Suprapubic skin (tissue), 4 donors: Measurements from ENCODE around the gene SPATA3. TPM values are rescaled to one million over a fixed set of nuclear protein-coding genes. Genes with fewer than 3 reads are reported as not detected.

ENCODE experiments used
- DNase-seq, 2 donors: peaks; one replicate each; pipeline ENCODE4 v3.0.0-alpha.2; 2019; ENCODE audit warnings: low spot score in 2 of 2
- H3K27ac ChIP-seq: fragments of 200-600 bp; sonication (generic); one replicate; pipeline ENCODE4 v1.5.1; 2019
- H3K27me3 ChIP-seq: fragments of 200-600 bp; sonication (generic); one replicate; pipeline ENCODE4 v1.5.1; 2019
- H3K36me3 ChIP-seq: fragments of 200-600 bp; sonication (generic); one replicate; pipeline ENCODE4 v1.5.1; 2019
- H3K4me1 ChIP-seq: fragments of 200-600 bp; sonication (generic); one replicate; pipeline ENCODE4 v1.5.1; 2019
- H3K4me3 ChIP-seq: fragments of 200-600 bp; sonication (generic); one replicate; pipeline ENCODE4 v1.5.1; 2019; ENCODE audit warnings: mild to moderate bottlenecking
- H3K9me3 ChIP-seq: fragments of 200-600 bp; sonication (generic); one replicate; pipeline ENCODE4 v1.5.1; 2019
- EP300 ChIP-seq: sonication (generic); formaldehyde crosslinking; IDR thresholded peaks from one replicate; pipeline ENCODE4 v1.6.1; 2017; ENCODE audit warnings: antibody characterized with exemption
- POLR2A ChIP-seq, 2 donors: fragments of 450-650 bp; IDR thresholded peaks; one replicate each; pipeline ENCODE4 v1.6.1; 2017; ENCODE audit warnings: antibody characterized with exemption in 2 of 2, mild to moderate bottlenecking in 2 of 2, moderate library complexity in 2 of 2
- POLR2AphosphoS5 ChIP-seq, 3 donors: sonication (generic); formaldehyde crosslinking; IDR thresholded peaks; one replicate each; pipeline ENCODE4 v1.6.1; 2017; ENCODE audit warnings: antibody characterized with exemption in 3 of 3
- WGBS: methylation state at CpG from one replicate; pipeline ENCODE4 v1.1.5; 2018; 5-methylcytosine and 5-hydroxymethylcytosine counted together
- total RNA-seq, 4 donors: library from RNA; depleted of rRNA; stranded (reverse); fragments of >200 nt; gene quantifications; one replicate each; pipeline ENCODE4 v1.1.0, GENCODE V29; 2016
- TF ChIP-seq, protein P1 (sequence below), 2 donors: fragments of 200-600 bp in 1 of 2; fragments of 450-650 bp in 1 of 2; sonication (generic) in 1 of 2; IDR thresholded peaks; one replicate each; pipeline ENCODE4 v1.5.1; 2016 to 2019; ENCODE audit warnings: antibody characterized with exemption in 2 of 2, mild to moderate bottlenecking in 1 of 2, moderate library complexity in 1 of 2

The SPATA3 gene
- total RNA-seq, 4 donors from 2014 or later: not detected

DNA sequence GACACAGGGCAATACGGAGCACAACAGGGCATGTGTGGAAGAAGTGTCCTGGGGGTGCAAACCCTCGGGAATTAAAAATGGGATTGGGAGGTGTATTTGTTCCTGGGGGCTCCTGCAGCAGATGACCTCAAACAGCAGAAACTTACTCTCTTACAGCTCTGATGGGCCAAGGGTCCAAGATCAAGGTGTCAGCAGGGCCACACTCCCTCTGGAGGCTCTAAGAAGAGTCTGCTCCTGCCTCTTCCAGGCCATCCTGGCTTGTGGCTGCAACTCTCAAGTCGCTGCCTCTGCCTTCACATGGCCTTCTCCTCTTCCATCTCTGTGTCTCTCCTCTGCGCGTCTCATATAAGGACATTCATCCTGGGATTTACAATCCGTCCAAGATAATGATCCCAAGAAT, 12.4 kb upstream of the SPATA3 start:
- no peaks in the 10 kb centered on the region for H3K27me3 ChIP-seq
- WGBS: 95% methylated on average over 6 of the region's 6 CpGs
- H3K9me3 ChIP-seq: no peaks in the 10 kb centered on the region

DNA sequence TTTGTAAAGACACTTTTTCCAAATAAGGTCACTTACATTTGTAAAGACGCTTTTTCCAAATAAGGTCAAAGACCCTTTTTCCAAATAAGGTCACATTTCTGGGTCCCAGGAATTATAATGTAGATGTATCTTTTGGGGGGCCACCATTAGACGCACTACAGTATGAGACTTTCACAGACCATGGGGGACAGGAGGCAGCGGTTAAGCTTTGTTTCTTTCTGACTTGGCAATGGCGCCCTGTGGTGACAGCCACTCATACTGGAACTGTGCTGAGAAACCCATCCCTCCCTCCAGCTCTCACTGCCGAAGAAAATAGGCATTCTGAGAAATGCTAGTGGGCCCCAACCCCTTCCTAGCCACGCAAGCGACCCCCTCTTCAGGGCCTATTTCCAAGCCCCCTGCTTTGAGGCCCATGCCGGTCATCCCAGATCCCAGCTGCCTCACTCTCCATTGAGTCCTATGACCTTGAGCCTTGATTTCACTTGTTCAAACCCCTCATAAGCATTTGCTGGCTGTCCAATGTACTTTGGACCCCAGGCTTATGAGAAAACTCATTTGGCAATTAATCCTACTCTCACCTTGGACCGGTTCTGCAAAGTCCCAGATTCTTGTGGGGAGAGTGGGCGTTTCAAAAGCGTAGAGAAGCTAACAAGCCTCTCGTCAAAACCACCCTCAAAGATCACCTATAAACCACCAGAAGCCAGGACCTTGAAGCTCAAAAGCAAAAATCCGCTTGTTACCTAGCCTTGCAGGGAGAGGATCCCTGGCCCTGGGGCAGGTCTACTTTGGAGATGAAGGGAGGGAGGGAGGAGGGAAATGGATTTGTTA, 11.3 kb upstream of the SPATA3 start:
- Histone ChIP-seq H3K4me3 (no peak overlapping the region), H3K36me3 (no peaks in the 10 kb centered on the region), H3K27ac (no peak overlapping the region), H3K27me3 (no peaks in the 10 kb centered on the region), H3K9me3 (no peaks in the 10 kb centered on the region), H3K4me1 (peaks cover 8% of the 10 kb centered on the region)
- DNase-seq: peak in 1 of 2 donors; percentile 61
- no peak for TF ChIP-seq POLR2AphosphoS5 (IDR thresholded peaks at IDR 0.05)
- TF ChIP-seq, protein P1, sequence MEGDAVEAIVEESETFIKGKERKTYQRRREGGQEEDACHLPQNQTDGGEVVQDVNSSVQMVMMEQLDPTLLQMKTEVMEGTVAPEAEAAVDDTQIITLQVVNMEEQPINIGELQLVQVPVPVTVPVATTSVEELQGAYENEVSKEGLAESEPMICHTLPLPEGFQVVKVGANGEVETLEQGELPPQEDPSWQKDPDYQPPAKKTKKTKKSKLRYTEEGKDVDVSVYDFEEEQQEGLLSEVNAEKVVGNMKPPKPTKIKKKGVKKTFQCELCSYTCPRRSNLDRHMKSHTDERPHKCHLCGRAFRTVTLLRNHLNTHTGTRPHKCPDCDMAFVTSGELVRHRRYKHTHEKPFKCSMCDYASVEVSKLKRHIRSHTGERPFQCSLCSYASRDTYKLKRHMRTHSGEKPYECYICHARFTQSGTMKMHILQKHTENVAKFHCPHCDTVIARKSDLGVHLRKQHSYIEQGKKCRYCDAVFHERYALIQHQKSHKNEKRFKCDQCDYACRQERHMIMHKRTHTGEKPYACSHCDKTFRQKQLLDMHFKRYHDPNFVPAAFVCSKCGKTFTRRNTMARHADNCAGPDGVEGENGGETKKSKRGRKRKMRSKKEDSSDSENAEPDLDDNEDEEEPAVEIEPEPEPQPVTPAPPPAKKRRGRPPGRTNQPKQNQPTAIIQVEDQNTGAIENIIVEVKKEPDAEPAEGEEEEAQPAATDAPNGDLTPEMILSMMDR (IDR thresholded peaks at IDR 0.05): no peak
- TF ChIP-seq EP300: no peak
- TF ChIP-seq POLR2A (IDR thresholded peaks at IDR 0.05): no peak
- WGBS: 85% methylated on average over 13 of the region's 13 CpGs

More for the DNA sequence above, 12.4 kb upstream of the SPATA3 start:
- DNase-seq: no peak
- no peaks in the 10 kb centered on the region for H3K36me3 ChIP-seq
- no peak overlapping the region for H3K27ac ChIP-seq
- H3K4me1 ChIP-seq: peaks cover 8% of the 10 kb centered on the region
- no peak overlapping the region for H3K4me3 ChIP-seq
- TF ChIP-seq, protein P1 (IDR thresholded peaks at IDR 0.05): no peak
- TF ChIP-seq EP300 (no peak), POLR2AphosphoS5 (IDR thresholded peaks at IDR 0.05) (no peak), POLR2A (IDR thresholded peaks at IDR 0.05) (no peak)

DNA sequence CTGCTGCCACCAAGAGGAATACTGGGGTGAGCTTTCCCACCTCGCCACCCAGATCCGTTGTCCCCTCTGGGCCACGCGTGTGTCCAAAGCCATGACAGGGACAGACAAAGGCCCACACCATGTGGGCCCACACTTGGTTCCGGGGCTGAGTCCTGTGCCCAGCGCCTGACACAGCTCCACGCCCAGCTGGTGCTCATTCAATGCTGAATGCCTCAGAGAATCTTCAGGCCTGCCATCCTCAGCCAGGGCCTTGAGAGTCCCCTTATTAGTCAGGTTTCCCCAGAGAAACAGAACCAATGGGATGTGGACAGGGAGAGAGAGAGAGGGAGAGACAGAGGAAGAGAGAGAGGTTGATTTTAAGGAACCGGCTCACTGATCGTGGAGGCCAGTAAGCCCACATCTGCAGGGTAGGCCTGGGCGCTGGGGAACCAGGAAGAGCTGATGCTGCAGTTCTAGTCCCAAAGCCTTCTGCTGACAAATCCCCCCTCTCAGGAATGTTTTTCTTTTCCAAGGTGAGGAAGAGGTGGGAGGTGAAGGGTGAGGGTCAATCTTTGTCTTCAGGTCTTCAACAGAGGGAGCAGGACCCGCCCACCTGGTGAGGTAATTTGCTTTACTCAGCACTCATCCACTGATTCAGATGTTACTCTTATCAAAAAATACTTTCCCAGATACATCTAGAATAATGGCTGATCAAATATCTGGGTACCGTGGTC, 10.2 kb upstream of the SPATA3 start:
- no peaks in the 10 kb centered on the region for H3K9me3 ChIP-seq
- DNase-seq: peak in 1 of 2 donors; percentile 56
- H3K36me3 ChIP-seq: no peaks in the 10 kb centered on the region
- H3K4me3 ChIP-seq: no peak overlapping the region
- H3K27me3 ChIP-seq: peaks cover 7% of the 10 kb centered on the region
- H3K4me1 ChIP-seq: peaks cover 8% of the 10 kb centered on the region
- WGBS: 80% methylated on average over 5 of the region's 12 CpGs
- TF ChIP-seq EP300: no peak
- TF ChIP-seq, protein P1 (IDR thresholded peaks at IDR 0.05): no peak
- no peak overlapping the region for H3K27ac ChIP-seq

DNA sequence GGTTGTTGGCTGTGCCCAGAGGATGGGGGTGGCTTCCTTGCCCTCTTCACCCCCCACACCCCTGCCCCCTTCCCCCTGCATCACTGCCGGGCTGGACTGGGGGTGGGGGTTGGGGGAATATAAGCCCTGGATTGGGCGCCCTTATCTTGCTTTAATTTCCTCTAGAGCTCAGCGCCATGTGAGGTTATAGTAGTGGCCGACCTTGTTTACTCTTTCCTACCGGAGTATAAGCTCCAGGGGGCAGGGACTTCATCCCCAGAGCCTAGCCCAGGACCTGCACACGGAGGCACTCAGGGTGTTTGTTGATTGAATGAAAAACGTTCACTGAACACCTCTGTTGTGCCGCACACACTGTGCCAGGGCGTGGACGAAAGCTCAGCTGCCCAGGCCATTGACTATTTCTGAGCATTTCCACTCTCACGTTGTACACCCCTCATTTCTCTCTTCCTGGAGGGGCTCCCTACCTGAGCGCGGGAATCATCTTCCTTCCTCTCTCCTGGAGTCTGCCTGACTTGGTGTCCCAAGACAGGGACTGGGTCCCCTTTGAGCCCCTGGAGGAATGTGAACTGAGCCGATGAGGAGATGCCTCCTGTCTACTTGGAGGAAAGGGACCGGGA, 9.3 kb upstream of the SPATA3 start:
- H3K36me3 ChIP-seq: no peaks in the 10 kb centered on the region
- no peak for TF ChIP-seq POLR2A (IDR thresholded peaks at IDR 0.05)
- TF ChIP-seq, protein P1 (IDR thresholded peaks at IDR 0.05): no peak
- no peak for TF ChIP-seq POLR2AphosphoS5 (IDR thresholded peaks at IDR 0.05)
- TF ChIP-seq EP300: no peak
- no peak overlapping the region for H3K27ac ChIP-seq
- H3K4me3 ChIP-seq: peak overlapping the region; percentile 40
- WGBS: 65% methylated on average over 11 of the region's 15 CpGs
- DNase-seq: peak in 1 of 2 donors; percentile 58
- H3K4me1 ChIP-seq: peaks cover 8% of the 10 kb centered on the region
- no peaks in the 10 kb centered on the region for H3K9me3 ChIP-seq
- H3K27me3 ChIP-seq: peaks cover 16% of the 10 kb centered on the region
